GM12878 (cell line): ENCODE data around the gene CHPF2. TPM values are rescaled to one million over a fixed set of nuclear protein-coding genes. Genes with fewer than 3 reads are reported as not detected.

Experiments
- ATAC-seq: fragments of 200-7000 bp; cut with Tn5 transposase; 3 replicates; pipeline ENCODE4 v1.9.1; 2020; ENCODE audit warnings: mild to moderate bottlenecking, moderate library complexity
- BruUV-seq: library from RNA; stranded (reverse); fragments of 400-500 nt; replicated peaks from 2 replicates; lab custom pipeline; 2021; lab: Mats Ljungman, UMichigan
- CTCF ChIA-PET: fragments of 300-600 bp; sonication (Branson Sonifier 250); formaldehyde crosslinking; extraction: SDS; loops from one replicate; lab custom pipeline; 2021; ENCODE audit warnings: inconsistent platforms; lab: Yijun Ruan, JAX
- POLR2A ChIA-PET: fragments of 350-600 bp; formaldehyde crosslinking; extraction: SDS; loops from one replicate; lab custom pipeline; 2021; ENCODE audit warnings: inconsistent platforms; lab: Charles Lee
- RAD21 ChIA-PET: fragments of 300-600 bp; sonication (Branson Sonifier 250); formaldehyde crosslinking; loops from one replicate; lab custom pipeline; 2023; ENCODE audit warnings: antibody characterized with exemption; ENCODE audit not compliant: unreplicated experiment; lab: Charles Lee
- SMC1A ChIA-PET: fragments of 300-600 bp; sonication (Branson Sonifier 250); formaldehyde crosslinking; loops from one replicate; lab custom pipeline; 2023; ENCODE audit not compliant: unreplicated experiment, uncharacterized antibody; lab: Charles Lee
- DNase-seq: peaks from one replicate; pipeline ENCODE4 v3.0.0-alpha.2; 2011; ENCODE audit warnings: low read depth, low spot score
- FAIRE-seq: peaks from 3 replicates; lab custom pipeline; 2011; peaks lifted over from hg19 to GRCh38; lab: Jason Lieb, UNC
- H2AFZ ChIP-seq: 2 replicates; pipeline ENCODE4 v1.6.0; 2011; ENCODE audit warnings: low read depth, low read length, control low read depth; ENCODE audit not compliant: control insufficient read depth
- H3K27ac ChIP-seq: 2 replicates; pipeline ENCODE4 v1.5.1; 2011; ENCODE audit warnings: control low read depth; ENCODE audit not compliant: control insufficient read depth, insufficient read depth
- H3K27me3 ChIP-seq, 2 experiments: replicated peaks in 1 of 2; 2 replicates each; pipeline versions ENCODE4 v1.6.0 to v1.6.1; 2011; ENCODE audit warnings: low read length in 1 of 2; ENCODE audit not compliant: control insufficient read depth in 2 of 2, insufficient read depth in 2 of 2
- H3K36me3 ChIP-seq, 2 experiments: 2 replicates each; pipeline ENCODE4 v1.5.1; 2011; ENCODE audit warnings: low read length in 1 of 2; ENCODE audit not compliant: control insufficient read depth in 2 of 2, insufficient read depth in 2 of 2
- H3K4me1 ChIP-seq: 2 replicates; pipeline ENCODE4 v1.6.1; 2011; ENCODE audit warnings: mild to moderate bottlenecking, low read length, moderate library complexity, mixed read lengths; ENCODE audit not compliant: control insufficient read depth, insufficient read depth
- H3K4me2 ChIP-seq: 2 replicates; pipeline ENCODE4 v1.6.0; 2011; ENCODE audit warnings: control low read depth; ENCODE audit not compliant: control insufficient read depth, insufficient read depth
- H3K4me3 ChIP-seq: fragments of 200-600 bp; sonication (generic); 2 replicates; pipeline ENCODE4 v1.5.1; 2016
- H3K79me2 ChIP-seq: 2 replicates; pipeline ENCODE4 v1.6.0; 2011; ENCODE audit warnings: low read length; ENCODE audit not compliant: control insufficient read depth, insufficient read depth
- H3K9ac ChIP-seq: 2 replicates; pipeline ENCODE4 v1.8.0; 2011; ENCODE audit warnings: low read length, control low read depth, mixed read lengths; ENCODE audit not compliant: control insufficient read depth, insufficient read depth
- H3K9me3 ChIP-seq: replicated peaks from 3 replicates; pipeline ENCODE4 v1.5.1; 2011; ENCODE audit warnings: mild to moderate bottlenecking, low read length; ENCODE audit not compliant: control insufficient read depth, insufficient read depth
- H4K20me1 ChIP-seq: 2 replicates; pipeline ENCODE4 v1.6.0; 2011; ENCODE audit not compliant: control insufficient read depth, insufficient read depth
- BMI1 ChIP-seq: fragments of 450-650 bp; IDR thresholded peaks from 2 replicates; pipeline ENCODE4 v1.6.1; 2016; ENCODE audit warnings: mild to moderate bottlenecking, moderate library complexity, borderline replicate concordance
- E2F4 ChIP-seq: IDR thresholded peaks from 2 replicates; pipeline ENCODE4 v1.6.1; 2012; ENCODE audit warnings: low read depth, low read length, improper control_type of control experiment
- ELK1 ChIP-seq: IDR thresholded peaks from 2 replicates; pipeline ENCODE4 v1.6.1; 2012; ENCODE audit warnings: low read depth, low read length, improper control_type of control experiment
- EZH2 ChIP-seq: IDR thresholded peaks from 2 replicates; pipeline ENCODE4 v1.6.1; 2012; ENCODE audit warnings: low read depth, mild to moderate bottlenecking, control low read depth, inconsistent platforms, low read length, borderline replicate concordance; ENCODE audit not compliant: control insufficient read depth
- IKZF1 ChIP-seq: fragments of 450-650 bp; conservative IDR thresholded peaks from 2 replicates; pipeline ENCODE4 v1.6.1; 2017; ENCODE audit warnings: antibody characterized with exemption, mild to moderate bottlenecking
- IKZF2 ChIP-seq, 2 experiments: fragments of 450-650 bp; IDR thresholded peaks; 2 replicates each; pipeline ENCODE4 v1.6.1; 2017; ENCODE audit warnings: mild to moderate bottlenecking in 2 of 2, moderate library complexity in 2 of 2
- KAT2A ChIP-seq: conservative IDR thresholded peaks from 2 replicates; pipeline ENCODE4 v1.6.1; 2011; ENCODE audit warnings: low read depth, low read length; ENCODE audit not compliant: control insufficient read depth
- POU2F2 ChIP-seq: IDR thresholded peaks from 3 replicates; pipeline ENCODE4 v1.6.1; 2011; ENCODE audit warnings: low read depth, mild to moderate bottlenecking, low read length, borderline replicate concordance
- RAD21 ChIP-seq: IDR thresholded peaks from 2 replicates; pipeline ENCODE4 v1.6.1; 2011; ENCODE audit warnings: mild to moderate bottlenecking, low read depth, low read length, moderate library complexity; ENCODE audit not compliant: insufficient read depth
- SMAD5 ChIP-seq: IDR thresholded peaks from 2 replicates; pipeline ENCODE4 v1.6.1; 2016; ENCODE audit warnings: antibody characterized with exemption, low read depth
- SMC3 ChIP-seq: IDR thresholded peaks from 2 replicates; pipeline ENCODE4 v1.6.1; 2011; ENCODE audit warnings: low read length, improper control_type of control experiment, borderline replicate concordance
- SREBF1 ChIP-seq: IDR thresholded peaks from 2 replicates; pipeline ENCODE4 v1.6.1; 2012; ENCODE audit warnings: mild to moderate bottlenecking, low read length
- TBL1XR1 ChIP-seq: IDR thresholded peaks from 2 replicates; pipeline ENCODE4 v1.6.1; 2012; ENCODE audit warnings: low read depth, low read length, improper control_type of control experiment
- TCF12 ChIP-seq: IDR thresholded peaks from 2 replicates; pipeline ENCODE4 v1.6.1; 2011; ENCODE audit warnings: low read depth, mild to moderate bottlenecking, low read length
- ZNF274 ChIP-seq: IDR thresholded peaks from one replicate; pipeline ENCODE4 v1.8.0; 2011; ENCODE audit not compliant: insufficient read length, insufficient read depth
- ZNF592 ChIP-seq: fragments of 450-650 bp; IDR thresholded peaks from 2 replicates; pipeline ENCODE4 v1.6.1; 2017; ENCODE audit warnings: mild to moderate bottlenecking, moderate library complexity
- ZNF622 ChIP-seq: fragments of 450-650 bp; IDR thresholded peaks from 2 replicates; pipeline ENCODE4 v1.6.1; 2017; ENCODE audit warnings: mild to moderate bottlenecking, inconsistent platforms
- WGBS: methylation state at CpG from one replicate; pipeline ENCODE4 v1.1.6; 2016; ENCODE audit warnings: low lambda C conversion rate; ENCODE audit not compliant: insufficient replicate concordance, insufficient coverage; ENCODE audit errors: missing lambda C conversion rate; 5-methylcytosine and 5-hydroxymethylcytosine counted together
- in situ Hi-C: fragments of 300-500 bp; cut with MboI; formaldehyde crosslinking; loops from 9 replicates; pipeline ENCODE4 v1.14.3; 2018; ENCODE audit warnings: mixed read lengths
- intact Hi-C: fragments of 100-400 bp; cut with micrococcal nuclease; formaldehyde crosslinking; loops from one replicate; pipeline ENCODE4 v1.14.2; 2022; ENCODE audit not compliant: unreplicated experiment
- polyA plus RNA-seq, 11 experiments: library from polyadenylated mRNA; depleted of rRNA in 4 of 11; unstranded in 6 of 11; stranded (reverse) in 5 of 11; fragments of >200 nt; fragmentation: Nextera tagmentation in 4 of 11; fragmentation: Illumina TruSeq in 1 of 11; extraction: Ambion mirVana in 4 of 11; extraction: Trizol in 1 of 11; gene quantifications; 1 replicate in 1 of 11; 2 replicates in 10 of 11; pipeline versions ENCODE4 v1.2.1 to v1.2.3, GENCODE V29; 2011 to 2016; ENCODE audit warnings: inconsistent platforms in 2 of 11, missing spikeins in 2 of 11, low read depth in 1 of 11
- total RNA-seq, 4 experiments: library from RNA; depleted of rRNA in 3 of 4; stranded (reverse); fragments of >200 nt in 3 of 4; fragmentation: Illumina TruSeq in 1 of 4; extraction: Trizol in 1 of 4; gene quantifications; 2 replicates each; pipeline versions ENCODE4 v1.2.1 to v1.2.3, GENCODE V29; 2013 to 2021

The CHPF2 gene
- total and polyA plus RNA-seq, 10 of the 15 experiments (the other 5 are each of a cell fraction or from before 2014, with no cell fraction given) = 0.23 to 33.1 (median 11.5) TPM

- no peak for FAIRE-seq
- no peak overlapping the region for H2AFZ ChIP-seq
- RAD21 ChIA-PET = no interaction called here
- 38% methylated on average over 9 of the region's 9 CpGs for WGBS
- ATAC-seq = no peak
- H3K4me3 ChIP-seq = no peak overlapping the region
- POLR2A ChIA-PET = no interaction called here
- H3K4me1 ChIP-seq = no peaks in the 10 kb centered on the region
- H3K27me3 ChIP-seq = peaks cover 0 to 4% of the 10 kb centered on the region in 2 experiments; a peak in 3 of 4 replicates
- in situ Hi-C loops (no loop called here), intact Hi-C loops (no loop called here)
- CTCF ChIA-PET = no interaction called here
- no peak overlapping the region for H3K4me2 ChIP-seq
- H3K27ac ChIP-seq = no peak overlapping the region
- SMC1A ChIA-PET = no interaction called here
- TF ChIP-seq BMI1 (no peak), SMC3 (no peak), SREBF1 (no peak), TBL1XR1 (no peak), TCF12 (no peak), ZNF622 (no peak), ZNF274 (no peak), SMAD5 (no peak), IKZF1 (no peak), ZNF592 (no peak), E2F4 (no peak), RAD21 (no peak), POU2F2 (no peak), EZH2 (no peak), ELK1 (no peak), KAT2A (no peak), IKZF2 (IDR thresholded peaks at IDR 0.05) (no peak)
- H3K36me3 ChIP-seq = no peaks in the 10 kb centered on the region
- DNase-seq = no peak
- no peaks in the 10 kb centered on the region for H3K9me3 ChIP-seq
- peaks cover 4% of the 10 kb centered on the region; the same call in 1 of the 2 replicates for H4K20me1 ChIP-seq
- H3K9ac ChIP-seq = no peak overlapping the region
- no peaks in the 10 kb centered on the region for H3K79me2 ChIP-seq
- BruUV-seq = no TSS peak
These were observed 42.1 kb downstream of the CHPF2 start for GRCh38 chr7:151274396-151274795.
